Left colon (tissue), 2 donors: Measurements from ENCODE around the gene PMIS2. TPM values are rescaled to one million over a fixed set of nuclear protein-coding genes. Genes with fewer than 3 reads are reported as not detected.
A peak's percentile ranks its signal among the peaks of the same experiment; 100 is the strongest.

Experiments
- ATAC-seq: fragments of 200-7000 bp; cut with Tn5 transposase; one replicate; pipeline ENCODE4 v1.9.1; 2020; ENCODE audit warnings: mild to moderate bottlenecking, moderate library complexity
- DNase-seq, 2 donors: peaks; one replicate each; pipeline ENCODE4 v3.0.0-alpha.2; 2020
- intact Hi-C, 2 donors: fragments of 100-400 bp; cut with DNase I in 1 of 2; cut with micrococcal nuclease in 1 of 2; formaldehyde crosslinking; loops; one replicate each; pipeline versions ENCODE4 v1.11.2 to v1.14.0; 2022; cut with DNase I, micrococcal nuclease
- total RNA-seq, 2 donors: library from RNA; stranded (reverse); fragmentation: NEBNext Ultra II Directional; extraction: Animal tissue kit (Norgen Biotek cat#: 25700); gene quantifications; one replicate each; pipeline ENCODE4 v1.2.1, GENCODE V29; 2021
- donor health status: DM: no; HTN: no; CAD: no.
- donor health status: DM: yes; HTN: yes; CAD: no.

The PMIS2 gene
- total RNA-seq, 2 donors from 2014 or later = not detected

DNA sequence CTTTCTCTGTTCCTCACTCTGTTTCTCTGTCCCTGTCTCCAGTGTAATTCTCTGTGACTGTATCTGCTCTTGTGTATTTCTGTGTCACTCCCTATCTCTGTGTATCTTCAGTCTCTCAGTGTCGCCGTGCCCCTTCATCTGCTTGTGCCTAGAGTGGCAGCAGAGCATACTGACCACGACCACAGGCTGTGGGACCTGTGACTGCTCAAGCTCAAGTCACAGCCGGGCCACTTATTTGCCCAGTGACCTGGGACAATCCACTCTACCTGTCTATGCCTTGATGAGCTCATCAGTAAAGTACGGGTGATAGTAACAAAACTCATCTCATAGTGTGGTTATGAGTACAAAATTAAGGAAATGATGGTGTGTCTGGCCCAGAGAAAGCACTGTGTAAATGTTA lies 31.9 kb upstream of the PMIS2 start:
- DNase-seq (no peak), ATAC-seq (no peak)
- intact Hi-C loops = no loop called here

GRCh38 chr19:35555301-35556005 lies 30.5 kb upstream of the PMIS2 start:
- DNase-seq (no peak), ATAC-seq (no peak)
- intact Hi-C loops = no loop called here

DNA sequence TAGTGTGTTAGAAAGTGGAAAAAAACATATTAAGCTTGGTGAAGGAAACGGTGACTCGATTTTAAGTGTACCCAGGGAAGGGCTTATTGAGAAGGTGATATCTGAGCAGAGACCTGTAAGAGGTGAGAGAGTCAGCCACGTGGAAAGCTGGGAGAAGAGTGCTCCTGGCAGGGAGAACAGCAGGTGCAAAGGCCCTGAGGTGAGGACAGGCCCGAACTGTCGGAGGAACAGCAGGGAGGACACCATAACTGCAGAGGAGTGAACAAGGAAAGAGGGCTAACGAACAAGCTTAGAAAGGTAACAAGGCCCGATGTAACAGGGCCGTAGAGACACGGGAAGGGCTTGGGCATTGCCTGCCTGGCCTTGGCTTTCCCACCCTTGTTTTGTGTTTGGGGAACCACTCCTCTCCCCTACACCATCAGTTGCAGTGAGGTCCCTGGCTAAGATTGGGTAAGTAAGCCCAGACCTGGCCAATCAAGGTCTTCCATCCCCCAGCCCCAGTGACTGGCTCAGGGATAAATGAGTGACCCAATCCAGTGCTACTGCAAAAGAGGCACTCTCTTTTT lies 29.9 kb upstream of the PMIS2 start:
- intact Hi-C loops = no loop called here
- DNase-seq = no peak
- no peak for ATAC-seq

GRCh38 chr19:35556846-35557538 lies 29.0 kb upstream of the PMIS2 start:
- intact Hi-C loops = no loop called here
- no peak for ATAC-seq
- DNase-seq = peak in 1 of 2 donors; percentile 11

DNA sequence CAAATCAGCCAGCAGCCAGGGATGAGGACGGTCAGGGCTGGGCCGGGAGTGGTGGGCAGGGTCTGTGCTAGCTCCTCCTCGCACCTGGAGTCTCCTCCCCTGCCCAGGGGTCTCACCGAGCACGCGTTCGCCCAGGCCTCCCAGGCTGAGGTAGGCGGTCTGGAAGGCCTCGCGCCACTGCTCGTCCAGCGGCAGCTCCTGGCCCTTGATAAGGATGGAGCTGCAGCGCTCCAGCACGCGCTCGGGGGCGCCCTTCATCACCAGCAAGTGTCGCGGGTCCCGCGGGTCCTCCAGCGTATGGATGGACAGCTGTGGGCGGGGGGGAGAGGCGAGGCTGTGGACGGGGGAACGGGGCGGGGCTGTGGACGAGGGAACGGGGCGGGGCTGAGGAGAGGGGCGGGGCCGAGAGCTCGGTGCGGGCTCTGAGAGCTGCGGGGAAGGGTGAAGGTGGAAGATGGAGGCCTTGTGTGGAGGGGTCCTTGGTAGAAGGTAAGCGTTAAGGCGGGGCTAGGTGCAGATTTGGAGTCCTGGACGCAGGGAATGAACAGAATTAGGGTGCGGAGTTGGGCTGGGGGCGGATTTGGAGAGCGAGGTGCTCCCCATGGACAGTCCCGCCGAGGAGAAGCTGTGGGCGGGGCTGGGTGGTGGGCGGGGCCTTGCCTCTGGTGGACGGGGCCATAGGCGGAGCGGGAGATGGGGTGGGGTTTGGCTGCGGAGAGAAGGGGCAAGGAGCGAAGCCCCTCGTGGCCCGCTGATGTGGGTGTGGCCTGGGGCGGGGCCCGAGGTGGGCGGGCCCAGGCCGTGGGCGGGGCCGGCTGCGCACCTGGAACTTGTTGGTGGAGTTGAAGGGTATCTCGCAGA lies 28.2 kb upstream of the PMIS2 start:
- DNase-seq = peak in 1 of 2 donors; percentile 59
- ATAC-seq = peak; percentile 62
- intact Hi-C loops = no loop called here

DNA sequence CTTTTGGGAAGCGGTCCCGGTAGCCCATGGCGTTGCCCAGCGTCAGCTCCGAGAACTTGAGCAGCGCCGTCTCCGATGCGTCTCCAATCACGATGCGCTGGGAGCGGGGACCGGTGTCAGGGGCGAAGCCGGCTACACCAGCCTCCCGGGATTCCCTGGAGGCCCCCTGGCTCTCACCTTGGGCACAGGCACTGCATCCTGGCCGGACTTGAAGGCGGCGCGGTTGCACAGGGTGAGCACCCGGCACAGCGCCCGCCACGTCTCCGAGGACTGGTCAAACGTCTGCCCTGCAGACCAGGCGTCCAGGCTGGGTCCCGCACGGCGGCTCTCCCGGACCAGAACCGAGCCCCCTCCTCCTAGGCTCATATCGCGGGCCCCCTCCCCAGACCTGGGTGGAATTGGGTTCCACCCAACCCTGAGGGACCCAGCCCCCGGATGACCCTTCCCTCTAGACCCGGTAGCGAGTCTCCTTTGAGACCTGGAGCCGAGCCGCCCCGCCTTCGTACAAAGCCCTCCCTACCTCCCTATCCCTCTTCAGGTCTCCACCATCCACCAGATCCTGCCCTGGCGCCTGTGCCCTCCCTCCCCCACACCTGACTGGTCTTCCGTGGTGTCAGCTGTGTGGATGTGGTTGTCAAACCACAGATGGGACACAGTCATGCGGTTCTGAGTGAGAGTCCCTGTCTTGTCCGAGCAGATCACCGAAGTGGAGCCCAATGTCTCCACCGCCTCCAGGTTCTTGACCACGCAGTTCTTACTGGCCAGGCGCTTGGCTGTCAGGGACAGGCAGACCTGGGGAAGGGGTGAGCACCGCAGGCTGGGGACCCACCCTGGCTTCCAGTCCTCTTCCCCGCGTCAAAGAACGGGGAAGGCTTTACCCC lies 27.3 kb upstream of the PMIS2 start:
- no peak for ATAC-seq

GRCh38 chr19:35559281-35559659 lies 26.7 kb upstream of the PMIS2 start:
- ATAC-seq = no peak
- intact Hi-C loops = no loop called here
- DNase-seq = no peak

More for the DNA sequence above, 27.3 kb upstream of the PMIS2 start:
- intact Hi-C loops = no loop called here
- DNase-seq = no peak

DNA sequence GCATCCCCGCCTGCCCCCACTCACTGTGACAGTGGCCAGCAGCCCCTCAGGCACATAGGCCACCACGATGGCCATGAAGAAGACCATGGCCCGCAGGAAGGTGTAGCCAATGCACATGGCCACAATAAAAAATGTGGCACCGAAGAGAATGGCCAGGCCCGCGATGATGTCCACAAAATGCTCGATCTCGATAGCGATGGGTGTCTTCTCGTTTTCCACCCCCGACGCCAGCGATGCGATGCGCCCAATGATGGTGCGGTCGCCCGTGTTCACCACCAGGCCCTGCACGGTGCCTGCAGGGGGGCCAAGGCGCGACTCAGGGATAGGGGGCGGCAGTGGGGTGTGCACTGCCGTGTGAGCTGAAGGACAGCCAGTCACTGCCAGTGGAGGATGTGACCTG lies 26.2 kb upstream of the PMIS2 start:
- ATAC-seq (no peak), DNase-seq (no peak)
- intact Hi-C loops = no loop called here

GRCh38 chr19:35560271-35560670 lies 25.7 kb upstream of the PMIS2 start:
- DNase-seq (no peak), ATAC-seq (no peak)
- intact Hi-C loops = no loop called here

DNA sequence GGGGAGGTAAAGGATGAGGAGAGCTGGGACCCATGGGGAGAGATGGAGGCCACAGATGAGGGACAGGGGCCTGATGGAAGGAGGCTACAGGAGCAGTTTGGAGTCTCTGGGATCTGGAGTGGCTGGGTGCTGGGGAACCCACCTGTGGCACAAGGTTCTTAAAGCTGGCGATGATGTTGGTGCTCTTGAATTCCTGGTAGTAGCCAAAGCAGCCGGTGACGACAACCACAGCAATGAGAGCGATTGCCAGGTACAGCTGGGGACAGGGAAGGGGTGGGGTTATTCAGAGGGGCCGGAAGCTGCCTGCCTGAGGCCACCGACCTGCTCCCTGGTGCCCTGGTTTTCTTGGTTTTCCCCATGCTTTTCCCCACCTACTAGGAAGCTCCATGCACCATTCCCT lies 25.3 kb upstream of the PMIS2 start:
- no peak for DNase-seq
- ATAC-seq = no peak
- intact Hi-C loops = no loop called here

DNA sequence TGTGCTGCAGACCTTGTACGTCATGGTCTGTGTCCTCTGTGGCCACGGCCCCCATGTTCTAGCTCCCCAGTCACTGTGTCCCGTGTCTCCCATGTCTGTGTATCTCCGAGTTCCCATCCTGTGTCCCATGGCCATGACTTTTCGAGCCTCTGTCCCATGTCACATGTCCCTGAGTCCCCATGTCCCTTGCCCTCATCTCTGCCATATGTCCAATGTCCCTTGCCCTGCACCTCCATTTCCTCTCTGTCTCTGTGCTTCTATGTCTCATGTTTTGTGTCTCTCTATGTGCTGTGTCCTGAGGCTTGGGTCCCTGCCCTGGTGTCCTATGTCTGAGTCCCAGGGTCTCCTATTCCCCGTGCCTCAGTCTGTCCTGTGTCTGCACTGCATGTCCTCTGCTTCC lies 24.5 kb upstream of the PMIS2 start:
- DNase-seq (no peak), ATAC-seq (no peak)
- intact Hi-C loops = no loop called here

DNA sequence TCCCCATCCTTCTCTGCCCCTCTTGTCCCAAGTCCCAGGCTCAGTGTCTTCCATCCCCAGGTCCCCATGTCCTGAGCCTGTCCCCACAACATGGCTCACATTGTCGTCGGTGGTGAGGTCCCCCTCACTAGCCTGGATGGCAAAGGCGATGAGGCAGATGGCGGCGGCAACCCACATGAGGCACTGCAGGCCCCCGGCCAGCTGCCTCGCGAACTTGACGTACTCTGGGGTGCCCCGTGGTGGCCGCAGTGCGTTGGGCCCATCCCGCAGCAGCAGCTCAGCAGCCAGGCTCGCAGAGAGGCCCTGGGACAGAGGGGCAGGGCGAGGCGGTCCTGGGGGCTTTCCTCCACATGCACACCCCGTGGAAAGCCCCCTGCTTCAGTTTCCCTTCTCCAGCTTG lies 23.6 kb upstream of the PMIS2 start:
- no peak for ATAC-seq
- DNase-seq = no peak
- intact Hi-C loops = no loop called here

DNA sequence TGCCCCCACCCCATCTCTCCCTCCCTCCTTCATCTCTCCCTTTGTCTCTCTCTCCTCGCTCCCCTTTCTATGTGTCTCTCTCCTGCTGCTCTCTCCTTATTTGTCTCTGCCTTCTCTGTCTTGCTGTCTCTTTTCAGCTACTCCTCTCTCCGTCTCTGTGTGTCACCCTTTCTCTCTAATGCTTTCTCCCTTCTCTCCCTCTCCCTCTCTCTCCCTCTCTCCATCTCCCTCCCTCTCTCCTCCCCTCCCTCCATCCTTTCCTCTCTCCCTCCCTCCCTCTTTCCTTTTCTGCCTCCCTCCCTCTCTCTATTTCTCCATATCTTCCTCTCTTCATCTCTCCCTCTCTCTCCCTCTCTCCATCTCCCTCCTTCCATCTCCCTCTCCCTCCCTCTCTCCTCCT lies 23.2 kb upstream of the PMIS2 start:
- ATAC-seq = no peak
- DNase-seq = no peak
- intact Hi-C loops = no loop called here

DNA sequence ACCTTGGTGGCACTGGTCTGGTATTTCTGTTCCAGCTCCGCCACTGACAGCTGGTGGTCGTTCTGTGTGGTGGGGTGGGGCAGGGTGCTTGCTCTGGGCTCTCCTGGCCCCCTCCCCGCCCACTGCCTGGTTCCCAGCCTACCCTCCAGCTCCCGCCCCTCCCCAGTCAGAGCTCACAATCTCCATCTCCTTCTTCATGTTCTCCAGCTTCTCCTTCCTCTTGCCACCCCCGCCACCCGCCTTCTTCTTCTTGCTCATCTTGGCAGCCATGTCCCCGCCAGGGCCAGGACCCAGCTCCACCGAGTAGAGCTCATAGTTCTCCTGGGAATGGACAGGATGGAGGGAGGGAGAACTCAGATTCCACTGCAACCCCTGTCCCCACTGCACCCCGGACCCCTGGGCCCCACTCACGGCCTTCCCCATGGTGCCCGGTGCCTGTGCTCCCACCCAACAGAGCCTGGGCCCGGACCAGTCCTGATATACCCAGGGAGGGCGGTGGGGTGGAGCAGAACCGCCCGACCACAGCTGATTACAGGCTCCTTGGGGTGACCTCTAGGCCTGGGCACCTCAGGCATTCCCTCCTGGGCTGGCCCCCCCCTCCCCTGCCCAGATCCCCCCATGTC lies 22.7 kb upstream of the PMIS2 start, which contains the start of gene ATP4A:
ATP4A (minus strand) TSS at position 452 of the 623 bp plus-strand sequence; CDS start at position 423, 29 bp downstream.
- ATAC-seq (no peak), DNase-seq (no peak)
- intact Hi-C loops = no loop called here

DNA sequence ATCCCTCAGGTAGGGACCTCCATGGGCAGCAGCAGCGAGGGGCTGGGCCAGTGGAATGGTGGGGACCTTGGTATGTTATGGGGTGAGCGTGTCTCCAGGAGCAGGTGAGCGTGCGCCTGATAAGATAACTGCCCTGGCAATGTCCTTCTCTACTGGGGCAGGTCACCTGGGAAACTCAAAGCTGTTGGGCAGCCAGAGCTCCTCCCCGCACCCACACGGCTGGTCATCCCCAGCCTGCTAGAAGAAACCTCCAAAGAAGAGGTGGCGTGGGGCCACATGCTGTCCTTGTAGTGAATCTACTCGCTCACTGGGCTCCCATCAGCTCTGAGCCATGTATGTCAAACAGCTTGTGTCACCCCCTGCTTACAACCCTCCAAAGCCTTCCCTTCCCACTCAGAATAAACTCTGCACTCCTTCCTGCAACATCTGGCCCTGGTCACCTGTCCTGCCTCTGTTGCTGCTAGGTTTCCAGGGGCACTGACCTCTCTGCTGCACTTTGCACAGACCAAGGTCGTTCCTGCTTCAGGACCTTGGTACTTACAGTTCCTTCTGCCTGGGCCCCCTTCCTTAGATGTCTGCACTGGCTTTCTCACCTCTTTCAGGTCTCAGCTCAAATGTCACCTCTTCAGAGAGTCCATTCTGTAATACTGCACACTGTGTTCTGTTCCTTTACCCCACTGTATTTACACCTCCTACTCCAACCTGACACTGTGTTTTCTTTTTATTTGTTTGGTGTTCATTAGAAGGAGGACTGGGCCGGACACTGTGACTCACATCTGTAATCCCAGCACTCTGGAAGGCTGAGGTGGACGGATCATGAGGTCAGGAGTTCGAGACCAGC lies 20.7 kb upstream of the PMIS2 start:
- ATAC-seq (no peak), DNase-seq (no peak)
- intact Hi-C loops = no loop called here

GRCh38 chr19:35566738-35567137 lies 19.2 kb upstream of the PMIS2 start:
- intact Hi-C loops = no loop called here
- ATAC-seq (no peak), DNase-seq (no peak)

GRCh38 chr19:35569281-35569781 lies 16.6 kb upstream of the PMIS2 start:
- DNase-seq (no peak), ATAC-seq (no peak)
- intact Hi-C loops = no loop called here
